A549 (cell line): ENCODE data around the gene NEURL3.

ENCODE experiments used
- CBX2 ChIP-seq: fragments of 200-600 bp; sonication (generic); IDR thresholded peaks from 2 replicates; pipeline ENCODE4 v1.6.1; 2016; ENCODE audit warnings: low read depth, mild to moderate bottlenecking, borderline replicate concordance
- CEBPB ChIP-seq, 2 experiments: fragments of >200 bp in 1 of 2; sonication (Bioruptor Twin) in 1 of 2; formaldehyde crosslinking in 1 of 2; IDR thresholded peaks; 2 replicates each; pipeline ENCODE4 v1.6.1; 2012 to 2016
- CTCF ChIP-seq: fragments of >200 bp; sonication (Bioruptor Twin); formaldehyde crosslinking; IDR thresholded peaks from 3 replicates; pipeline ENCODE4 v1.5.1; 2016
- EP300 ChIP-seq, 2 experiments: fragments of >200 bp; sonication (Bioruptor Twin); formaldehyde crosslinking; IDR thresholded peaks; 2 replicates in 1 of 2; 3 replicates in 1 of 2; pipeline ENCODE4 v1.6.1; 2016 to 2017
- JUNB ChIP-seq: fragments of >200 bp; sonication (Bioruptor Twin); formaldehyde crosslinking; IDR thresholded peaks from 2 replicates; pipeline ENCODE4 v1.6.1; 2016
- MAFK ChIP-seq: fragments of 450-650 bp; IDR thresholded peaks from 2 replicates; pipeline ENCODE4 v1.6.1; 2014; ENCODE audit not compliant: partially characterized antibody
- MAX ChIP-seq: IDR thresholded peaks from 2 replicates; pipeline ENCODE4 v1.6.1; 2012
- MAZ ChIP-seq: fragments of 150-350 bp; IDR thresholded peaks from 2 replicates; pipeline ENCODE4 v1.6.1; 2014; ENCODE audit warnings: antibody characterized with exemption, low read depth, low read length, borderline replicate concordance
- MYC ChIP-seq: IDR thresholded peaks from 2 replicates; pipeline ENCODE4 v1.6.1; 2012; ENCODE audit warnings: mild to moderate bottlenecking, inconsistent platforms, low read length, improper control_type of control experiment, borderline replicate concordance
- NFE2L2 ChIP-seq: fragments of 150-350 bp; conservative IDR thresholded peaks from 2 replicates; pipeline ENCODE4 v1.6.1; 2014; ENCODE audit warnings: low read length
- POLR2A ChIP-seq: IDR thresholded peaks from 2 replicates; pipeline ENCODE4 v1.6.1; 2012; ENCODE audit warnings: mild to moderate bottlenecking, low read length
- RAD21 ChIP-seq, 2 experiments: fragments of >200 bp in 1 of 2; sonication (Bioruptor Twin) in 1 of 2; formaldehyde crosslinking in 1 of 2; IDR thresholded peaks in 1 of 2; conservative IDR thresholded peaks in 1 of 2; 2 replicates in 1 of 2; 3 replicates in 1 of 2; pipeline ENCODE4 v1.6.1; 2012 to 2018; ENCODE audit warnings: inconsistent platforms in 1 of 2
- RFX5 ChIP-seq: fragments of 450-650 bp; IDR thresholded peaks from 2 replicates; pipeline ENCODE4 v1.7.1; 2014; ENCODE audit warnings: antibody characterized with exemption, mild to moderate bottlenecking, moderate library complexity
- TF ChIP-seq, protein P1 (sequence below): fragments of 450-650 bp; IDR thresholded peaks from 2 replicates; pipeline ENCODE4 v1.6.1; 2014; ENCODE audit warnings: antibody characterized with exemption

GRCh38 chr2:96493072-96493471 lies 12.1 kb downstream of the NEURL3 start:
- TF ChIP-seq RFX5 (no peak), MAZ (no peak), MYC (no peak), CEBPB (IDR thresholded peaks at IDR 0.05) (no peak), EP300 (IDR thresholded peaks at IDR 0.05) (no peak), CTCF (no peak), MAX (no peak), POLR2A (no peak), CBX2 (no peak), RAD21 (conservative IDR thresholded peaks at IDR 0.05 in 1 of 2, IDR thresholded peaks at IDR 0.05 in 1 of 2) (no peak), NFE2L2 (no peak), MAFK (no peak), JUNB (no peak)
- TF ChIP-seq, protein P1, sequence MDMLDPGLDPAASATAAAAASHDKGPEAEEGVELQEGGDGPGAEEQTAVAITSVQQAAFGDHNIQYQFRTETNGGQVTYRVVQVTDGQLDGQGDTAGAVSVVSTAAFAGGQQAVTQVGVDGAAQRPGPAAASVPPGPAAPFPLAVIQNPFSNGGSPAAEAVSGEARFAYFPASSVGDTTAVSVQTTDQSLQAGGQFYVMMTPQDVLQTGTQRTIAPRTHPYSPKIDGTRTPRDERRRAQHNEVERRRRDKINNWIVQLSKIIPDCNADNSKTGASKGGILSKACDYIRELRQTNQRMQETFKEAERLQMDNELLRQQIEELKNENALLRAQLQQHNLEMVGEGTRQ, result no peak
